SK-N-SH (cell line): ENCODE data around the gene CELF2. TPM values are rescaled to one million over a fixed set of nuclear protein-coding genes. Genes with fewer than 3 reads are reported as not detected.

ENCODE experiments used
- CTCF ChIA-PET: fragments of 300-600, 350-600 bp; formaldehyde crosslinking; extraction: SDS; loops from one replicate; lab custom pipeline; 2021; lab: Yijun Ruan, JAX
- POLR2A ChIA-PET: fragments of 350-600 bp; sonication (Branson Sonifier 250); formaldehyde crosslinking; extraction: SDS; loops from one replicate; lab custom pipeline; 2020; ENCODE audit warnings: antibody characterized with exemption, inconsistent platforms; lab: Yijun Ruan, JAX
- DNase-seq: peaks from one replicate; pipeline ENCODE4 v3.0.0; 2012
- H2AFZ ChIP-seq: fragments of 200-600 bp; sonication (generic); 2 replicates; pipeline ENCODE4 v1.8.1; 2016; ENCODE audit warnings: antibody characterized with exemption, mild to moderate bottlenecking, low read depth
- H3F3A ChIP-seq: fragments of 200-600 bp; sonication (generic); replicated peaks from 2 replicates; pipeline ENCODE3; 2016; ENCODE audit warnings: antibody characterized with exemption, mild to moderate bottlenecking; ENCODE audit not compliant: insufficient read depth
- H3K27ac ChIP-seq, 2 experiments: fragments of 200-500 bp in 1 of 2; fragments of 200-600 bp in 1 of 2; sonication (Bioruptor generic) in 1 of 2; sonication (generic), shearing (Covaris generic) in 1 of 2; 2 replicates each; pipeline versions ENCODE4 v1.5.1 to v1.6.1; 2014 to 2016; ENCODE audit warnings: low read depth in 2 of 2, inconsistent platforms in 1 of 2, low read length in 1 of 2, mild to moderate bottlenecking in 1 of 2, mixed read lengths in 1 of 2
- H3K27me3 ChIP-seq: fragments of 200-600 bp; sonication (generic), shearing (Covaris generic); 2 replicates; pipeline ENCODE4 v1.6.1; 2016; ENCODE audit warnings: mixed run types; ENCODE audit not compliant: insufficient read depth
- H3K36me3 ChIP-seq, 2 experiments: fragments of 200-500 bp in 1 of 2; fragments of 200-600 bp in 1 of 2; sonication (Bioruptor generic) in 1 of 2; sonication (generic) in 1 of 2; replicated peaks in 1 of 2; 2 replicates each; pipeline versions ENCODE3 to v1.5.1; 2014 to 2016; ENCODE audit warnings: low read length in 1 of 2, mild to moderate bottlenecking in 1 of 2; ENCODE audit not compliant: insufficient read depth in 2 of 2, control insufficient read depth in 1 of 2
- H3K4me1 ChIP-seq, 2 experiments: fragments of 200-500 bp in 1 of 2; fragments of 200-600 bp in 1 of 2; sonication (Bioruptor generic) in 1 of 2; sonication (generic), shearing (Covaris generic) in 1 of 2; 2 replicates each; pipeline versions ENCODE4 v1.5.1 to v1.6.1; 2014 to 2016; ENCODE audit warnings: low read depth in 1 of 2, low read length in 1 of 2, mixed run types in 1 of 2; ENCODE audit not compliant: insufficient read depth in 2 of 2, control insufficient read depth in 1 of 2
- H3K4me2 ChIP-seq: fragments of 200-600 bp; sonication (generic), shearing (Covaris generic); 2 replicates; pipeline ENCODE4 v1.6.1; 2017; ENCODE audit warnings: mixed run types
- H3K4me3 ChIP-seq, 2 experiments: fragments of 200-500 bp in 1 of 2; fragments of 200-600 bp in 1 of 2; sonication (Bioruptor generic) in 1 of 2; sonication (generic), shearing (Covaris generic) in 1 of 2; 2 replicates each; pipeline versions ENCODE4 v1.5.1 to v1.8.1; 2014 to 2016; ENCODE audit warnings: low read depth in 2 of 2, inconsistent platforms in 1 of 2, low read length in 1 of 2, mild to moderate bottlenecking in 1 of 2, mixed read lengths in 1 of 2, moderate library complexity in 1 of 2
- H3K79me2 ChIP-seq: fragments of 200-600 bp; sonication (generic); 2 replicates; pipeline ENCODE4 v1.8.1; 2017; ENCODE audit warnings: mild to moderate bottlenecking; ENCODE audit not compliant: insufficient read depth
- H3K9ac ChIP-seq: fragments of 200-600 bp; sonication (generic); 2 replicates; pipeline ENCODE4 v1.6.1; 2017; ENCODE audit warnings: mixed run types
- H3K9me2 ChIP-seq: fragments of 200-600 bp; sonication (generic); 2 replicates; pipeline ENCODE4 v1.6.1; 2017; ENCODE audit warnings: mixed run types
- H3K9me3 ChIP-seq: fragments of 200-600 bp; sonication (generic); 2 replicates; pipeline ENCODE4 v1.6.1; 2017; ENCODE audit warnings: mixed run types, mild to moderate bottlenecking, moderate library complexity
- H4K20me1 ChIP-seq: fragments of 200-600 bp; sonication (generic); 2 replicates; pipeline ENCODE4 v1.6.1; 2017; ENCODE audit warnings: mild to moderate bottlenecking, mixed run types; ENCODE audit not compliant: insufficient read depth
- CTCF ChIP-seq: fragments of 200-600 bp; sonication (generic); IDR thresholded peaks from 2 replicates; pipeline ENCODE4 v1.6.1; 2017; ENCODE audit warnings: antibody characterized with exemption, mild to moderate bottlenecking, moderate library complexity
- EZH2phosphoT487 ChIP-seq: fragments of 200-600 bp; sonication (generic); IDR thresholded peaks from 2 replicates; pipeline ENCODE4 v1.6.1; 2017; ENCODE audit warnings: low read depth, mixed run types, mild to moderate bottlenecking, antibody characterized with exemption, moderate library complexity, borderline replicate concordance
- FOXJ3 ChIP-seq: sonication (generic); formaldehyde crosslinking; IDR thresholded peaks from 2 replicates; pipeline ENCODE4 v1.5.1; 2020; ENCODE audit warnings: mild to moderate bottlenecking, missing genetic modification reagents
- GABPA ChIP-seq: IDR thresholded peaks from 2 replicates; pipeline ENCODE4 v1.4.0; 2012; ENCODE audit warnings: low read depth, mild to moderate bottlenecking
- JUND ChIP-seq: IDR thresholded peaks from 2 replicates; pipeline ENCODE4 v1.4.0; 2012
- MEF2A ChIP-seq: IDR thresholded peaks from 2 replicates; pipeline ENCODE4 v1.4.0; 2012; ENCODE audit warnings: low read depth, borderline replicate concordance
- NFIC ChIP-seq: IDR thresholded peaks from 2 replicates; pipeline ENCODE4 v1.4.0; 2012; ENCODE audit warnings: borderline replicate concordance
- NRF1 ChIP-seq: IDR thresholded peaks from 2 replicates; pipeline ENCODE4 v1.6.1; 2012; ENCODE audit warnings: low read depth, mild to moderate bottlenecking, low read length
- PBX3 ChIP-seq: IDR thresholded peaks from 2 replicates; pipeline ENCODE4; 2012
- RAD21 ChIP-seq: IDR thresholded peaks from 2 replicates; pipeline ENCODE4 v1.6.1; 2012; ENCODE audit warnings: mild to moderate bottlenecking, low read length
- RFX5 ChIP-seq: IDR thresholded peaks from 2 replicates; pipeline ENCODE4 v1.6.1; 2012; ENCODE audit warnings: mild to moderate bottlenecking, improper control_type of control experiment, low read length
- RXRA ChIP-seq: IDR thresholded peaks from 2 replicates; pipeline ENCODE4 v1.4.0; 2012; ENCODE audit warnings: low read depth, mild to moderate bottlenecking, borderline replicate concordance
- SIN3A ChIP-seq: IDR thresholded peaks from 2 replicates; pipeline ENCODE4 v1.6.1; 2012; ENCODE audit warnings: low read depth, mild to moderate bottlenecking, low read length, moderate library complexity, borderline replicate concordance
- TAF1 ChIP-seq: IDR thresholded peaks from 2 replicates; pipeline ENCODE4 v1.6.1; 2012; ENCODE audit warnings: low read depth, mild to moderate bottlenecking, low read length, moderate library complexity, borderline replicate concordance
- TCF12 ChIP-seq: IDR thresholded peaks from 2 replicates; pipeline ENCODE4 v1.4.0; 2012
- USF1 ChIP-seq: IDR thresholded peaks from 2 replicates; pipeline ENCODE4 v1.4.0; 2012; ENCODE audit warnings: low read depth, borderline replicate concordance
- USF2 ChIP-seq: fragments of 150-350 bp; IDR thresholded peaks from 2 replicates; pipeline ENCODE4 v1.6.1; 2017; ENCODE audit warnings: antibody characterized with exemption, low read length, low read depth, borderline replicate concordance
- WGBS: methylation state at CpG from one replicate; pipeline ENCODE4 v1.1.6; 2017; ENCODE audit warnings: low lambda C conversion rate; 5-methylcytosine and 5-hydroxymethylcytosine counted together
- polyA plus RNA-seq, 3 experiments: library from polyadenylated mRNA; depleted of rRNA; stranded (reverse); fragments of >200 nt; gene quantifications; 2 replicates each; pipeline ENCODE4 v1.2.3, GENCODE V29; 2012

Gene CELF2
- polyA plus RNA-seq, 1 of the 3 experiments (the other 2 are of a cell fraction), result 0.03 TPM

DNA sequence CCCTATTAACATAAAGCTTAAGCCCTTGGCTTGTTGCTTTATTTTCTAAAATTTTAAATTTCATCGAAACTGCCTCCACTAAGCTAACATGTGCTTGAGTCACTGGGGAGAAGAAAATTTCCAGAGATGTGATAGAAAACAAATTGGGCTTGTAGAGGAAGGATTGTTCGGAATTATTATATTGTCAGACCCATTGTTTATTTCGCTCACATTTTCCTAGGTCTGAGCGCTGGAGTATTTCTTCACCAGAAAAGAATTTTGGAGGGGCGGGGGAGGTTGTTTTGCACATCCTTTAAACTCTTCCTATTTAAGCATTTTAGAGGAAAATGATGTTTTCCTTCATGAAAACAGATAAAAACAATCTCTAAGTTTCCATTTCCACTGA lies 29.1 kb downstream of the CELF2 start (continued):
- TF ChIP-seq RFX5 (no peak), CTCF (no peak)

DNA sequence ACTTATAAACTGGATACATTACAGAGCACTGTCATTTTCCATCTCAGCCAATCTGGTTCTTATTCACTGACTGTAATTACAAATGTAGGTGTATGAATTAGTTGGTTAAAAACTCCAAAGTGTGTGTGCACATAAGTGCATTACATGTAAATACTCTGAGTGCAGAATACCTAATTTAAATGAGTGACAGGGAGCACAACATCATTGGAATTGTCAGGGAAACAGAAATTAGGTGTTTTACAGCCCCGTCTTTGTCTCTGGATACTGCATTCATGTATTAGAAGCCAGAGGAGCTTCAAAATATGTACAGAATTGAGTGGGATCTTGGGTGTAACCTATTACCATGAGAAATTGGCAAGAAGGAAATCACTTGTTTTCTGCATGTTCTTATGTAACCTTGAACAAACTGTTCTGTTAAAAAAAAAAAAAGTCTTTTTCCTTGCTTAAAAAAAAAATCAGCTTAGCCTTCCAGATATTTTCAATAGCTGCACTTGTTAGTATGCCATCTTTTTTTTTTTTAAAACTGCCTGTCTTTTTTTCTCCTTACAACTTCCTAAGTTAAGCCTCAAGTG lies 31.1 kb downstream of the CELF2 start:
- H3K4me2 ChIP-seq, result no peak overlapping the region
- DNase-seq, result no peak
- WGBS, result 13% methylated on average over 1 of the region's 1 CpG
- no peaks in the 10 kb centered on the region for H3K36me3 ChIP-seq
- H3F3A ChIP-seq, result no peaks in the 10 kb centered on the region
- no peak overlapping the region for H3K27ac ChIP-seq
- no peak overlapping the region for H3K9ac ChIP-seq
- H3K27me3 ChIP-seq, result no peaks in the 10 kb centered on the region
- CTCF ChIA-PET, result no interaction called here
- H4K20me1 ChIP-seq, result no peaks in the 10 kb centered on the region
- TF ChIP-seq NRF1, result no peak
- no peak for TF ChIP-seq SIN3A
- no peak for TF ChIP-seq RAD21
- TF ChIP-seq GABPA, result no peak
- TF ChIP-seq RXRA, result no peak
- TF ChIP-seq JUND, result no peak
- no peak for TF ChIP-seq MEF2A
- no peak for TF ChIP-seq FOXJ3 (CRISPR knock-in tag)
- no peak for TF ChIP-seq TCF12
- TF ChIP-seq TAF1, result no peak
- TF ChIP-seq CTCF, result no peak
- no peak for TF ChIP-seq NFIC
- no peak for TF ChIP-seq USF1
- no peak for TF ChIP-seq USF2
- no peak for TF ChIP-seq EZH2phosphoT487
- TF ChIP-seq PBX3, result no peak
- H3K4me1 ChIP-seq, result no peaks in the 10 kb centered on the region
- no peaks in the 10 kb centered on the region for H3K79me2 ChIP-seq
- no peaks in the 10 kb centered on the region for H3K9me3 ChIP-seq
- POLR2A ChIA-PET, result no interaction called here
- H3K9me2 ChIP-seq, result no peaks in the 10 kb centered on the region
- no peak overlapping the region for H3K4me3 ChIP-seq
- H2AFZ ChIP-seq, result no peak overlapping the region
